ENCODE data around the gene EFCC1. TPM values are rescaled to one million over a fixed set of nuclear protein-coding genes. Genes with fewer than 3 reads are reported as not detected.

Gene EFCC1
- total RNA-seq, 1 donor: not detected

DNA sequence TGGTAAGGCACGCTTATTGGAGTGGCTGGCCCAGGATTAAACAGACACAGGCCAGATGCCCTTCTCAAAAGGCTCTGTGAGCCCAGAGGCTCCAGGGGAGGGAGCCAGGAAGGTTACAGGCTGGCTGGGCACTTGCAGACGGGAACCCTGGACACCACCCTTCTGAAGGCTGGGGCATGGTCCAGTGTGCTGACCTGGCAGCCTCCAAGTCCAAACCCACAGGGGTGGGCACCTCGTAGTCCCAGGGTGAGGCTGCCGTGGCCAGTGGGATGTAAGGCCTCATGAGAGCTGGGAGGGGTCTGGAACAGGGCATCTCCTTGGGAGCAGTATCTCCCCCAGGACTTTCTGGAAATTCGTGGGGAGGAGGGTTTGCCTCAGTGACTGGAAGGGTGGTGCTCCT, 19.6 kb downstream of the EFCC1 start:
- no peaks in the 10 kb centered on the region for H4K20me1 ChIP-seq (ENCODE audit: insufficient read depth, low read length)
- H3K9me3 ChIP-seq (ENCODE audit: low read depth, low read length): no peaks in the 10 kb centered on the region
- H3K27ac ChIP-seq (ENCODE audit: low read depth, low read length): no peak overlapping the region
- no peak overlapping the region for H3K4me3 ChIP-seq (ENCODE audit: insufficient read depth, low read length)
- no peak overlapping the region for H3K4me2 ChIP-seq (ENCODE audit: insufficient read depth, low read length)
- TF ChIP-seq, protein P1, sequence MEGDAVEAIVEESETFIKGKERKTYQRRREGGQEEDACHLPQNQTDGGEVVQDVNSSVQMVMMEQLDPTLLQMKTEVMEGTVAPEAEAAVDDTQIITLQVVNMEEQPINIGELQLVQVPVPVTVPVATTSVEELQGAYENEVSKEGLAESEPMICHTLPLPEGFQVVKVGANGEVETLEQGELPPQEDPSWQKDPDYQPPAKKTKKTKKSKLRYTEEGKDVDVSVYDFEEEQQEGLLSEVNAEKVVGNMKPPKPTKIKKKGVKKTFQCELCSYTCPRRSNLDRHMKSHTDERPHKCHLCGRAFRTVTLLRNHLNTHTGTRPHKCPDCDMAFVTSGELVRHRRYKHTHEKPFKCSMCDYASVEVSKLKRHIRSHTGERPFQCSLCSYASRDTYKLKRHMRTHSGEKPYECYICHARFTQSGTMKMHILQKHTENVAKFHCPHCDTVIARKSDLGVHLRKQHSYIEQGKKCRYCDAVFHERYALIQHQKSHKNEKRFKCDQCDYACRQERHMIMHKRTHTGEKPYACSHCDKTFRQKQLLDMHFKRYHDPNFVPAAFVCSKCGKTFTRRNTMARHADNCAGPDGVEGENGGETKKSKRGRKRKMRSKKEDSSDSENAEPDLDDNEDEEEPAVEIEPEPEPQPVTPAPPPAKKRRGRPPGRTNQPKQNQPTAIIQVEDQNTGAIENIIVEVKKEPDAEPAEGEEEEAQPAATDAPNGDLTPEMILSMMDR (IDR thresholded peaks at IDR 0.05; ENCODE audit: extremely low read depth, low read depth, low read length): no peak
- H3K79me2 ChIP-seq (ENCODE audit: insufficient read depth, low read length): no peaks in the 10 kb centered on the region
- peaks cover 3% of the 10 kb centered on the region for H3K4me1 ChIP-seq (ENCODE audit: insufficient read depth, low read length)
- no peak for DNase-seq (ENCODE audit: insufficient read length, low spot score, missing footprints)
- no peaks in the 10 kb centered on the region for H3K36me3 ChIP-seq (ENCODE audit: insufficient read depth, low read length)
- peaks cover 34% of the 10 kb centered on the region for H3K27me3 ChIP-seq (ENCODE audit: insufficient read depth, low read length)
- H2AFZ ChIP-seq (ENCODE audit: low read length): no peak overlapping the region

DNA sequence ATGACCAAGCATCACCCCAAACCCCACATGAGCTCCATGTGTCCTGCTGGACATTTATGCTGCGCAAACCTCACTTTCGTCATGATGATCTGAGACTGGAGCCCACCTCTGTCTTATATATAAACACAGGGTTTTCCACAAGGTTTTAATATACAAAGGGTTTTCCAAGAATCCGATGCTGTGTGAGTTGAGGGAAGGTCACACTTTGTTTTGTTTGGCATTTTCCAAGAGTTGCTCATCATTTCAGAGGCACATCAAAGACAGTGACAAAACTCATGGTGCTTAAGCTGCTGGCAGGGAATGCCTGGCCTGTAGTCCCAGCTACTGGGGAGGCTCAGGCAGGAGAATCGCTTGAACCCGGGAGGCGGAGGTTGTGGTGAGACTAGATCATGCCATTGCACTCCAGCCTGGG, 20.0 kb downstream of the EFCC1 start:
- Histone ChIP-seq H3K4me3 (ENCODE audit: insufficient read depth, low read length) (no peak overlapping the region), H3K27me3 (ENCODE audit: insufficient read depth, low read length) (peaks cover 38% of the 10 kb centered on the region), H2AFZ (ENCODE audit: low read length) (no peak overlapping the region), H3K36me3 (ENCODE audit: insufficient read depth, low read length) (no peaks in the 10 kb centered on the region), H3K9me3 (ENCODE audit: low read depth, low read length) (no peaks in the 10 kb centered on the region), H4K20me1 (ENCODE audit: insufficient read depth, low read length) (no peaks in the 10 kb centered on the region), H3K27ac (ENCODE audit: low read depth, low read length) (no peak overlapping the region), H3K4me1 (ENCODE audit: insufficient read depth, low read length) (peaks cover 3% of the 10 kb centered on the region), H3K79me2 (ENCODE audit: insufficient read depth, low read length) (no peaks in the 10 kb centered on the region), H3K4me2 (ENCODE audit: insufficient read depth, low read length) (no peak overlapping the region)
- DNase-seq (ENCODE audit: insufficient read length, low spot score, missing footprints): peak; percentile 57
- TF ChIP-seq, protein P1 (IDR thresholded peaks at IDR 0.05; ENCODE audit: extremely low read depth, low read depth, low read length): no peak

DNA sequence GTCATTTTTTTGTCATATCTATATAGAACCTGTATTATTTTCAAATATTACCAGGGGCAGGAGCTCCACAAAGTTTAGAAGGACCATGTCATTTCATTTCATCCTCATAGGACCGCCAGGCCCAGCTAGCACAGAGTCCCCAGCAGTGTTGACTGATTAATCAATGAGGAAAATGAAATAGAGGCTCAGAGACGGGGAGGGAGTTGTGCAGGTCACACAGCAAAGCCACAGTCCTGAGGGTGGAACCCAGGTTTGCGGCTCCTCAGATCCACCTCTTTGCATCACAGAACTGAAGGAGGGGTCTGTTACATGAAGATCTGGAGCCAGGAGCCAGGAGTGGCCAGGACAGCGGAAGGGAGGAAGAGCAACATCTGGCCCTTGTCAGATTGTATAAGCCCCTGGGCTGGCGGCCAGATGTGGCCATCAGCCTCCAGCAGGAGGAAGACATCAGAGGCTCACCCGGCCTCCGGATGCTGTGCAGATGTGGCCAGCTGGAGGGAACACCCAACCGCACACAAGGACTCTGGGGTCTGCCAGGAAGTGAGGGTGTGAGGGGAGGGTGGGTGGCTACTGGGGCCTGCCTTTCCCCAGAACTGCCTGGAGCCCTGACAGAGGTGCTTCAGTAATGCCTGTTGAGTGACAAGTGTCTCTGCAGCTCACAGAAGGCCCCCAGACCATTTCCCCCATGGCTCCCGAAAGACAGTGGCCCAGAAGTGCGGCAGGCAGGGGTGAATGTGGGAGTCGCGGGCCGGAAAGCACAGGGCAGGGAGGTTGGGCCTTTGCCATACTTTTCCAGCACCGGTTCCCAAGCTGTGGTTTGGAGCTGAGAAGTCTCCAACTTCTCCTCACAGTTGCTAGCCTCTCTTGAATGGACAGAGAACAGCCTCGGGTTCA, 21.3 kb downstream of the EFCC1 start:
- Histone ChIP-seq H2AFZ (ENCODE audit: low read length) (no peak overlapping the region), H3K4me1 (ENCODE audit: insufficient read depth, low read length) (peaks cover 3% of the 10 kb centered on the region), H3K9me3 (ENCODE audit: low read depth, low read length) (no peaks in the 10 kb centered on the region), H3K27me3 (ENCODE audit: insufficient read depth, low read length) (peaks cover 50% of the 10 kb centered on the region), H4K20me1 (ENCODE audit: insufficient read depth, low read length) (no peaks in the 10 kb centered on the region), H3K4me2 (ENCODE audit: insufficient read depth, low read length) (no peak overlapping the region), H3K4me3 (ENCODE audit: insufficient read depth, low read length) (no peak overlapping the region), H3K79me2 (ENCODE audit: insufficient read depth, low read length) (no peaks in the 10 kb centered on the region), H3K27ac (ENCODE audit: low read depth, low read length) (no peak overlapping the region), H3K36me3 (ENCODE audit: insufficient read depth, low read length) (no peaks in the 10 kb centered on the region)
- peak; percentile 45 for DNase-seq (ENCODE audit: insufficient read length, low spot score, missing footprints)
- TF ChIP-seq, protein P1 (IDR thresholded peaks at IDR 0.05; ENCODE audit: extremely low read depth, low read depth, low read length): no peak

DNA sequence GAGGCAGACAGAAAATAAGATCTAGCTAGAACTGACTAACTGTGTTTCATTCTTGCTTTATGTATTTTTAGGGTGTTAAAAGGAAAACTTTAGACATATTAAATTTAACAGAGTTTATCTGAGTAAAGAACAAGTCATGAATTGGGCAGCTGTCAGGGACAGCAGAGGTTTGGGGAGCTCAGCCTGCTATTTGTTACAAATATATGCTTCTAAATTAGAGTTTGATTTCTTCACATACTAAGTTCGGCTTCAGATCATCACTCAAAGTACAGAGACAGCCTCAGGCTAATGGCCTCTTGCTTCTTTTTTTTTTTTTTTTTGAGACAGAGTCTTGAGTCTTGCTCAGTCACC, 21.9 kb downstream of the EFCC1 start:
- no peak for DNase-seq (ENCODE audit: insufficient read length, low spot score, missing footprints)
- Histone ChIP-seq H3K4me1 (ENCODE audit: insufficient read depth, low read length) (peaks cover 3% of the 10 kb centered on the region), H3K27me3 (ENCODE audit: insufficient read depth, low read length) (peaks cover 54% of the 10 kb centered on the region), H3K9me3 (ENCODE audit: low read depth, low read length) (no peaks in the 10 kb centered on the region), H2AFZ (ENCODE audit: low read length) (no peak overlapping the region), H3K4me2 (ENCODE audit: insufficient read depth, low read length) (no peak overlapping the region), H3K36me3 (ENCODE audit: insufficient read depth, low read length) (no peaks in the 10 kb centered on the region), H4K20me1 (ENCODE audit: insufficient read depth, low read length) (no peaks in the 10 kb centered on the region), H3K79me2 (ENCODE audit: insufficient read depth, low read length) (no peaks in the 10 kb centered on the region), H3K27ac (ENCODE audit: low read depth, low read length) (no peak overlapping the region), H3K4me3 (ENCODE audit: insufficient read depth, low read length) (no peak overlapping the region)
- TF ChIP-seq, protein P1 (IDR thresholded peaks at IDR 0.05; ENCODE audit: extremely low read depth, low read depth, low read length): no peak
